GM12878 (cell line): ENCODE results near the gene ACOT7. TPM values are rescaled to one million over a fixed set of nuclear protein-coding genes. Genes with fewer than 3 reads are reported as not detected.

Source experiments
- ATAC-seq: fragments of 200-7000 bp; cut with Tn5 transposase; 3 replicates; pipeline ENCODE4 v1.9.1; 2020; ENCODE audit warnings: mild to moderate bottlenecking, moderate library complexity
- BruUV-seq: library from RNA; stranded (reverse); fragments of 400-500 nt; replicated peaks from 2 replicates; lab custom pipeline; 2021; lab: Mats Ljungman, UMichigan
- CTCF ChIA-PET: fragments of 300-600 bp; sonication (Branson Sonifier 250); formaldehyde crosslinking; extraction: SDS; loops from one replicate; lab custom pipeline; 2021; ENCODE audit warnings: inconsistent platforms; lab: Yijun Ruan, JAX
- POLR2A ChIA-PET: fragments of 350-600 bp; formaldehyde crosslinking; extraction: SDS; loops from one replicate; lab custom pipeline; 2021; ENCODE audit warnings: inconsistent platforms; lab: Charles Lee
- RAD21 ChIA-PET: fragments of 300-600 bp; sonication (Branson Sonifier 250); formaldehyde crosslinking; loops from one replicate; lab custom pipeline; 2023; ENCODE audit warnings: antibody characterized with exemption; ENCODE audit not compliant: unreplicated experiment; lab: Charles Lee
- SMC1A ChIA-PET: fragments of 300-600 bp; sonication (Branson Sonifier 250); formaldehyde crosslinking; loops from one replicate; lab custom pipeline; 2023; ENCODE audit not compliant: unreplicated experiment, uncharacterized antibody; lab: Charles Lee
- DNase-seq: peaks from one replicate; pipeline ENCODE4 v3.0.0-alpha.2; 2011; ENCODE audit warnings: low read depth, low spot score
- FAIRE-seq: peaks from 3 replicates; lab custom pipeline; 2011; peaks lifted over from hg19 to GRCh38; lab: Jason Lieb, UNC
- H2AFZ ChIP-seq: 2 replicates; pipeline ENCODE4 v1.6.0; 2011; ENCODE audit warnings: low read depth, low read length, control low read depth; ENCODE audit not compliant: control insufficient read depth
- H3K27ac ChIP-seq: 2 replicates; pipeline ENCODE4 v1.5.1; 2011; ENCODE audit warnings: control low read depth; ENCODE audit not compliant: control insufficient read depth, insufficient read depth
- H3K27me3 ChIP-seq, 2 experiments: replicated peaks in 1 of 2; 2 replicates each; pipeline versions ENCODE4 v1.6.0 to v1.6.1; 2011; ENCODE audit warnings: low read length in 1 of 2; ENCODE audit not compliant: control insufficient read depth in 2 of 2, insufficient read depth in 2 of 2
- H3K36me3 ChIP-seq, 2 experiments: 2 replicates each; pipeline ENCODE4 v1.5.1; 2011; ENCODE audit warnings: low read length in 1 of 2; ENCODE audit not compliant: control insufficient read depth in 2 of 2, insufficient read depth in 2 of 2
- H3K4me1 ChIP-seq: 2 replicates; pipeline ENCODE4 v1.6.1; 2011; ENCODE audit warnings: mild to moderate bottlenecking, low read length, moderate library complexity, mixed read lengths; ENCODE audit not compliant: control insufficient read depth, insufficient read depth
- H3K4me2 ChIP-seq: 2 replicates; pipeline ENCODE4 v1.6.0; 2011; ENCODE audit warnings: control low read depth; ENCODE audit not compliant: control insufficient read depth, insufficient read depth
- H3K4me3 ChIP-seq: fragments of 200-600 bp; sonication (generic); 2 replicates; pipeline ENCODE4 v1.5.1; 2016
- H3K79me2 ChIP-seq: 2 replicates; pipeline ENCODE4 v1.6.0; 2011; ENCODE audit warnings: low read length; ENCODE audit not compliant: control insufficient read depth, insufficient read depth
- H3K9ac ChIP-seq: 2 replicates; pipeline ENCODE4 v1.8.0; 2011; ENCODE audit warnings: low read length, control low read depth, mixed read lengths; ENCODE audit not compliant: control insufficient read depth, insufficient read depth
- H3K9me3 ChIP-seq: replicated peaks from 3 replicates; pipeline ENCODE4 v1.5.1; 2011; ENCODE audit warnings: mild to moderate bottlenecking, low read length; ENCODE audit not compliant: control insufficient read depth, insufficient read depth
- H4K20me1 ChIP-seq: 2 replicates; pipeline ENCODE4 v1.6.0; 2011; ENCODE audit not compliant: control insufficient read depth, insufficient read depth
- BRCA1 ChIP-seq: IDR thresholded peaks from 2 replicates; pipeline ENCODE4 v1.6.1; 2011; ENCODE audit warnings: low read depth, low read length, improper control_type of control experiment
- DPF2 ChIP-seq: fragments of 450-650 bp; IDR thresholded peaks from 2 replicates; pipeline ENCODE4 v1.6.1; 2017; ENCODE audit warnings: mild to moderate bottlenecking
- FOXK2 ChIP-seq: fragments of 450-650 bp; IDR thresholded peaks from 2 replicates; pipeline ENCODE4 v1.6.1; 2017; ENCODE audit warnings: mild to moderate bottlenecking, moderate library complexity
- HSF1 ChIP-seq: fragments of 150-350 bp; IDR thresholded peaks from 2 replicates; pipeline ENCODE4 v1.6.1; 2014; ENCODE audit warnings: mild to moderate bottlenecking, low read depth, low read length
- LARP7 ChIP-seq: fragments of 450-650 bp; IDR thresholded peaks from 2 replicates; pipeline ENCODE4 v1.6.1; 2017; ENCODE audit warnings: mild to moderate bottlenecking
- PAX8 ChIP-seq: fragments of 450-650 bp; IDR thresholded peaks from 2 replicates; pipeline ENCODE4 v1.6.1; 2017; ENCODE audit warnings: mild to moderate bottlenecking, moderate library complexity
- PRDM15 ChIP-seq: fragments of 450-650 bp; formaldehyde crosslinking; IDR thresholded peaks from 2 replicates; pipeline ENCODE4 v1.4.0; 2020; ENCODE audit warnings: mild to moderate bottlenecking, moderate library complexity
- SRF ChIP-seq, 2 experiments: IDR thresholded peaks; 2 replicates each; pipeline ENCODE4 v1.6.1; 2011; ENCODE audit warnings: low read depth in 2 of 2, low read length in 2 of 2, mild to moderate bottlenecking in 1 of 2, moderate library complexity in 1 of 2
- USF1 ChIP-seq: IDR thresholded peaks from 2 replicates; pipeline ENCODE4 v1.6.1; 2011; ENCODE audit warnings: borderline replicate concordance, low read depth, mild to moderate bottlenecking, moderate library complexity, mixed read lengths, low read length; ENCODE audit not compliant: insufficient read depth; ENCODE audit errors: extremely low read length
- ZBED1 ChIP-seq: IDR thresholded peaks from 2 replicates; pipeline ENCODE4 v1.6.1; 2016; ENCODE audit warnings: borderline replicate concordance
- ZNF207 ChIP-seq: fragments of 450-650 bp; IDR thresholded peaks from 2 replicates; pipeline ENCODE4 v1.6.1; 2014; ENCODE audit warnings: antibody characterized with exemption, mild to moderate bottlenecking, borderline replicate concordance
- ZNF24 ChIP-seq: fragments of 450-650 bp; IDR thresholded peaks from 2 replicates; pipeline ENCODE4 v1.6.1; 2017; ENCODE audit warnings: antibody characterized with exemption, mild to moderate bottlenecking
- WGBS: methylation state at CpG from one replicate; pipeline ENCODE4 v1.1.6; 2016; ENCODE audit warnings: low lambda C conversion rate; ENCODE audit not compliant: insufficient replicate concordance, insufficient coverage; ENCODE audit errors: missing lambda C conversion rate; 5-methylcytosine and 5-hydroxymethylcytosine counted together
- in situ Hi-C: fragments of 300-500 bp; cut with MboI; formaldehyde crosslinking; loops from 9 replicates; pipeline ENCODE4 v1.14.3; 2018; ENCODE audit warnings: mixed read lengths
- intact Hi-C: fragments of 100-400 bp; cut with micrococcal nuclease; formaldehyde crosslinking; loops from one replicate; pipeline ENCODE4 v1.14.2; 2022; ENCODE audit not compliant: unreplicated experiment
- polyA plus RNA-seq, 11 experiments: library from polyadenylated mRNA; depleted of rRNA in 4 of 11; unstranded in 6 of 11; stranded (reverse) in 5 of 11; fragments of >200 nt; fragmentation: Nextera tagmentation in 4 of 11; fragmentation: Illumina TruSeq in 1 of 11; extraction: Ambion mirVana in 4 of 11; extraction: Trizol in 1 of 11; gene quantifications; 1 replicate in 1 of 11; 2 replicates in 10 of 11; pipeline versions ENCODE4 v1.2.1 to v1.2.3, GENCODE V29; 2011 to 2016; ENCODE audit warnings: inconsistent platforms in 2 of 11, missing spikeins in 2 of 11, low read depth in 1 of 11
- total RNA-seq, 4 experiments: library from RNA; depleted of rRNA in 3 of 4; stranded (reverse); fragments of >200 nt in 3 of 4; fragmentation: Illumina TruSeq in 1 of 4; extraction: Trizol in 1 of 4; gene quantifications; 2 replicates each; pipeline versions ENCODE4 v1.2.1 to v1.2.3, GENCODE V29; 2013 to 2021

Gene ACOT7
- total and polyA plus RNA-seq, 10 of the 15 experiments (the other 5 are each of a cell fraction or from before 2014, with no cell fraction given) = 8.9 to 206 (median 61.2) TPM

DNA sequence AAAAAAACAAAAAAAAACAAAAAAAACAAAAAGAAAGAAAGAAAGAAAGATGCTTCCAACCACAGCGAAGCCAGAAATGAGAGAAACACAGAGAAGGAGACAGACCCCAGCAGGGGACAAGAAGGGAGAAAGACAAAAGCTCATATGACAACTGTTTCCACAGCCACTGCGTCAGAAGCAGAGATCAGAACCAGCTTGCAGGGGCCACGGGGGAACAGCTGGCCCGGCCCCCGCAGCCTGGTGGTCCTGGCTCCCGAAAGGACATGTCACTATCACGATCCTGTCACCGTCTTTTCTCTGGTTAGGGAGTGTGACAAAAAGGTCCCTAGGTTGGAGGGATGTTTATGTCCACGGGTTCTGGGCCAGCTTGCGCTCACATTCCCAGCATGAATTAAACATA is 60.7 kb downstream of the ACOT7 start:
- Histone ChIP-seq H3K27ac (no peak overlapping the region), H2AFZ (no peak overlapping the region), H3K4me1 (no peaks in the 10 kb centered on the region), H4K20me1 (no peaks in the 10 kb centered on the region), H3K9me3 (no peaks in the 10 kb centered on the region)
- ATAC-seq (no peak), FAIRE-seq (no peak)
- WGBS = 99% methylated on average over 10 of the region's 10 CpGs
- ChIA-PET CTCF (interaction anchor here (1.1 to 1.4 kb wide), 2 partner anchors 82 to 105 kb away, joined by 3 to 5 read pairs; no protein-coding TSS in a partner anchor), SMC1A (no interaction called here), RAD21 (interaction anchor here (1.2 kb wide), 1 partner anchor 16 kb away, joined by 3 read pairs; no protein-coding TSS in a partner anchor), POLR2A (no interaction called here)
- in situ Hi-C loops = loop anchor here (25.0 kb wide), 1 partner anchor 821 kb away; no protein-coding TSS in a partner anchor
- intact Hi-C loops = no loop called here
- TF ChIP-seq LARP7 = no peak
- TF ChIP-seq BRCA1 = no peak
- no peak for TF ChIP-seq HSF1
- no peak for TF ChIP-seq ZBED1
- TF ChIP-seq ZNF207 = no peak
- no peak for TF ChIP-seq DPF2
- no peak for TF ChIP-seq FOXK2
- TF ChIP-seq ZNF24 = no peak
- no peak for TF ChIP-seq SRF (IDR thresholded peaks at IDR 0.05; ENCODE audit: low read depth in 2 of 2, low read length in 2 of 2)
- TF ChIP-seq USF1 = no peak
- TF ChIP-seq PRDM15 (CRISPR knock-in tag) = no peak
- TF ChIP-seq PAX8 = no peak
- TF ChIP-seq, all 136 proteins: peak for 0
- no peaks in the 10 kb centered on the region for H3K79me2 ChIP-seq
- no peak overlapping the region for H3K4me3 ChIP-seq
- no peak overlapping the region for H3K4me2 ChIP-seq
- no TSS peak for BruUV-seq
- no peak overlapping the region for H3K9ac ChIP-seq
- H3K27me3 ChIP-seq = no peaks in the 10 kb centered on the region
- H3K36me3 ChIP-seq = peaks cover 0 to 14% of the 10 kb centered on the region in 2 experiments; a peak in 3 of 4 replicates
- DNase-seq = no peak
